Measurements from ENCODE around the gene BNC1.

The BNC1 gene

GRCh38 chr15:83210619-83211018 is 73.8 kb downstream of the BNC1 start:
- H3K27ac ChIP-seq: no peak overlapping the region
- TF ChIP-seq ZFX (IDR thresholded peaks at IDR 0.05; ENCODE audit: borderline replicate concordance) (no peak), CTCF (IDR thresholded peaks at IDR 0.05) (no peak)

- TF ChIP-seq CTCF (IDR thresholded peaks at IDR 0.05) (no peak), ZFX (IDR thresholded peaks at IDR 0.05; ENCODE audit: borderline replicate concordance) (no peak)
- H3K27ac ChIP-seq: no peak overlapping the region
These were observed 75.1 kb downstream of the BNC1 start for GRCh38 chr15:83209333-83209732.

- H3K27ac ChIP-seq: no peak overlapping the region
- TF ChIP-seq ZFX (IDR thresholded peaks at IDR 0.05; ENCODE audit: borderline replicate concordance) (no peak), CTCF (IDR thresholded peaks at IDR 0.05) (no peak)
These were observed 76.2 kb downstream of the BNC1 start for GRCh38 chr15:83208367-83208661.

GRCh38 chr15:83207660-83208366 is 76.7 kb downstream of the BNC1 start, which contains the start of gene HDGFL3:
HDGFL3 (minus strand) TSS chr15:83207823; CDS start chr15:83207414, 409 bp downstream.
- no peak for TF ChIP-seq ZFX (IDR thresholded peaks at IDR 0.05; ENCODE audit: borderline replicate concordance)
- no peak for TF ChIP-seq CTCF (IDR thresholded peaks at IDR 0.05)
- H3K27ac ChIP-seq: peak within 1 kb of the TSS; percentile 48; the same call in 1 of the 2 replicates

GRCh38 chr15:83207009-83207659 is 77.3 kb downstream of the BNC1 start:
- TF ChIP-seq ZFX (IDR thresholded peaks at IDR 0.05; ENCODE audit: borderline replicate concordance): no peak
- no peak for TF ChIP-seq CTCF (IDR thresholded peaks at IDR 0.05)
- peak overlapping the region; percentile 48; the same call in 1 of the 2 replicates for H3K27ac ChIP-seq

GRCh38 chr15:83206526-83207008 is 77.9 kb downstream of the BNC1 start:
- no peak for TF ChIP-seq ZFX (IDR thresholded peaks at IDR 0.05; ENCODE audit: borderline replicate concordance)
- no peak for TF ChIP-seq CTCF (IDR thresholded peaks at IDR 0.05)
- H3K27ac ChIP-seq: peak overlapping the region; percentile 48; the same call in 1 of the 2 replicates
